ENCODE results near the gene CCT5. TPM values are rescaled to one million over a fixed set of nuclear protein-coding genes. Genes with fewer than 3 reads are reported as not detected.

CCT5 gene
- total RNA-seq, 1 donor from 2014 or later, result 66.1 TPM

DNA sequence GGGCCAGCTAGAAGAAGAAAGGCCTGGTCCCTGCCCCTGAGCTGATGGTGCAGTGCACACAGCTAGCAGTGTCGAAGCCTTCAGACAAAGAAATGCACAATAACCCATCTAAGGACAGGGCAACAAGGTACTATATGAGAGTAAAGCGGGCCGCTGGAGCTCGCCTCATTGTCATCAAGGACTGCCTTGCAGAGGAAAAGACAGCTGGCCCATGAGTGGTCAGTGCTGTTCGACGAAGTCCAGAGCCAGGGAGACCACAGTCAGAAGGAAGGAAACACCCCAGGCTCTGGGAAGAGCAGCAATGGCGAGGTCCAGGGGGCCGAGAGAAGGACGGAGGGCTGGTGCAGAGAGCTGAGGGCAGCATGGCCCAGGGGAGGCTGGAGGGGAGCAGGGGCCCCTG lies 17.7 kb upstream of the CCT5 start:
- TF ChIP-seq, protein P1, sequence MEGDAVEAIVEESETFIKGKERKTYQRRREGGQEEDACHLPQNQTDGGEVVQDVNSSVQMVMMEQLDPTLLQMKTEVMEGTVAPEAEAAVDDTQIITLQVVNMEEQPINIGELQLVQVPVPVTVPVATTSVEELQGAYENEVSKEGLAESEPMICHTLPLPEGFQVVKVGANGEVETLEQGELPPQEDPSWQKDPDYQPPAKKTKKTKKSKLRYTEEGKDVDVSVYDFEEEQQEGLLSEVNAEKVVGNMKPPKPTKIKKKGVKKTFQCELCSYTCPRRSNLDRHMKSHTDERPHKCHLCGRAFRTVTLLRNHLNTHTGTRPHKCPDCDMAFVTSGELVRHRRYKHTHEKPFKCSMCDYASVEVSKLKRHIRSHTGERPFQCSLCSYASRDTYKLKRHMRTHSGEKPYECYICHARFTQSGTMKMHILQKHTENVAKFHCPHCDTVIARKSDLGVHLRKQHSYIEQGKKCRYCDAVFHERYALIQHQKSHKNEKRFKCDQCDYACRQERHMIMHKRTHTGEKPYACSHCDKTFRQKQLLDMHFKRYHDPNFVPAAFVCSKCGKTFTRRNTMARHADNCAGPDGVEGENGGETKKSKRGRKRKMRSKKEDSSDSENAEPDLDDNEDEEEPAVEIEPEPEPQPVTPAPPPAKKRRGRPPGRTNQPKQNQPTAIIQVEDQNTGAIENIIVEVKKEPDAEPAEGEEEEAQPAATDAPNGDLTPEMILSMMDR (IDR thresholded peaks at IDR 0.05), result no peak
- intact Hi-C loops (cut with DNase I), result no loop called here
- H3K36me3 ChIP-seq, result peaks cover 0 to 9% of the 10 kb centered on the region in 2 donors

DNA sequence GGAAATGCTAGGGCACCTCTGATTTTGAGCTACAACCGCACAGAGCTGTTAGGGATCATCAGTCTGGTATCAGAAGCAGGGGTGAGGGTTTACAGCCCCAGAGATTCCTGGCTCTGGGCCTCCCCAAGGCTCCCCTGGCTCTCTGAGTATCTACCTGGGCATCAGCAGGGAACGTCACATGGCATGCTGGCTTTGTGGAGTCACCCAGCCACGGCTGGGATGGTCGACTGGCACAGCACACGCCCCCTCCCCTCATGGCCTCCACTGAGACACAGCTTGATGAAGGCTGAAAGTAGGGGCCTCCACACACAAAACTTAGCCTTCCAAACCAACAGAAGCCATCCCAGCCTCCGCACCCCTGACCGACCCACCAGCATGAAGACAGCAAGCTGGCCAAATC lies 17.1 kb upstream of the CCT5 start:
- Histone ChIP-seq H3K4me3 (no peak overlapping the region), H3K27me3 (no peaks in the 10 kb centered on the region), H3K27ac (no peak overlapping the region), H3K36me3 (peaks cover 3 to 9% of the 10 kb centered on the region in 2 donors), H3K9me3 (no peaks in the 10 kb centered on the region), H3K4me1 (no peaks in the 10 kb centered on the region)
- intact Hi-C loops (cut with DNase I), result no loop called here
- DNase-seq (ENCODE audit: low spot score in 2 of 2), result no peak
- TF ChIP-seq, protein P1 (IDR thresholded peaks at IDR 0.05), result no peak

More for the DNA sequence above, 17.7 kb upstream of the CCT5 start:
- Histone ChIP-seq H3K4me1 (no peaks in the 10 kb centered on the region), H3K9me3 (no peaks in the 10 kb centered on the region), H3K27me3 (no peaks in the 10 kb centered on the region), H3K27ac (no peak overlapping the region), H3K4me3 (no peak overlapping the region)
- no peak for DNase-seq (ENCODE audit: low spot score in 2 of 2)

DNA sequence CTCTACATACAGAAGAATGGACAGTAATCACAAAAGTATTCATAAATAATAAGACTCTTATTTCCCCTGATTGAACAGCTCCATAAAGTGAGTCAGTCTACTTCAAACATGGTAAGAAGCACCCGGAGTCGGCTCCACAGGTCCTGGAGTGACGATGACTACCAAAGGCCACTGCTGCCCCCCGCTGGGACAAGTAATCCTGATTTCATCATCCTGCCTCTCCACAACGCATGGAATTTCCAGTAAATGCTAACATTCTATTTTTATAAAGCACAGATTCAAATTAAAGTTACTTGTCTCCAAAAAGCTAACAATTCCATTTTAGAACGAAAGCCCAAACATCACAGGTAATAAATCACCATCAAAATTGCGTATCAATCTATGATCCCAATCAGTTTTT lies 16.6 kb upstream of the CCT5 start:
- no peak overlapping the region for H3K4me3 ChIP-seq
- H3K27me3 ChIP-seq, result no peaks in the 10 kb centered on the region
- TF ChIP-seq, protein P1 (IDR thresholded peaks at IDR 0.05), result no peak
- H3K4me1 ChIP-seq, result no peaks in the 10 kb centered on the region
- intact Hi-C loops (cut with DNase I), result no loop called here
- H3K27ac ChIP-seq, result no peak overlapping the region
- no peaks in the 10 kb centered on the region for H3K9me3 ChIP-seq
- H3K36me3 ChIP-seq, result peaks cover 3 to 12% of the 10 kb centered on the region in 2 donors
- no peak for DNase-seq (ENCODE audit: low spot score in 2 of 2)

- no peak overlapping the region for H3K27ac ChIP-seq
- H3K4me3 ChIP-seq, result no peak overlapping the region
- H3K36me3 ChIP-seq, result peaks cover 3 to 17% of the 10 kb centered on the region in 2 donors
- no peak for DNase-seq (ENCODE audit: low spot score in 2 of 2)
- intact Hi-C loops (cut with DNase I), result no loop called here
- H3K9me3 ChIP-seq, result no peaks in the 10 kb centered on the region
- H3K27me3 ChIP-seq, result no peaks in the 10 kb centered on the region
- TF ChIP-seq, protein P1 (IDR thresholded peaks at IDR 0.05), result no peak
- no peaks in the 10 kb centered on the region for H3K4me1 ChIP-seq
These were observed 14.7 kb upstream of the CCT5 start for GRCh38 chr5:10235350-10235749.

DNA sequence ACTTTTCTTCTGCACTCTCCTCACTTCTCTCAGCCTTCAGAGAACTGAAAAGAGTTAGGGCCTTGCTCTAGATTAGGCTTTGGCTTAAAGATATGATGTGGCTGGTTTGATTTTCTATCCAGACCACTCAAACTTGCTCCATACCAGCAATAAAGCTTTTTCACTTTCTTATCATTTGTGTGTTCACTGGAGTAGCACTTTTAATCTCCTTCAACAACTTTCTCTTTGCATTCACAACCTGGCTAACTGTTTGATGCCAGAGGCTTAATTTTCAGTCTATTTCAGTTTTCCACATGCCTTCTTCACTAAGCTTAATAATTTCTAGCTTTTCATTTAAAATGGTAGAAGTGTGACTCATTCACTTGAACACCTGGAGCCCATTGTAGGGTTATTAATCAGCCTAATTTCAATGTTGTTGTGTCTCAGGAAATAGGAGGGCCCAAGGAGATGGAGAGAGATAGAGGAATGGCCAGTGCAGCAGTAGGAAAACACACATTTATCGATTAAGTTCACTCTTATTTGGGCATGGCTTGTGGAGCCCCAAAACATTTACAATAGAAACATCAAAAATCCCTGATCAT lies 6.3 kb upstream of the CCT5 start:
- Histone ChIP-seq H3K36me3 (peaks cover 0 to 3% of the 10 kb centered on the region in 2 donors), H3K27ac (no peak overlapping the region), H3K4me1 (peaks cover under 1% of the 10 kb centered on the region in 2 donors), H3K4me3 (no peak overlapping the region), H3K9me3 (no peaks in the 10 kb centered on the region), H3K27me3 (no peaks in the 10 kb centered on the region)
- intact Hi-C loops (cut with DNase I), result no loop called here
- TF ChIP-seq, protein P1 (IDR thresholded peaks at IDR 0.05), result no peak
- DNase-seq (ENCODE audit: low spot score in 2 of 2), result no peak

All from ascending aorta (tissue), 2 donors.